ENCODE data around the gene PDAP1.
"Not testable (repeated sequence)": the region's sequence is repeated elsewhere in the genome, so short reads cannot be mapped to it uniquely, and the experiment has no call there.

Gene PDAP1, protein sequence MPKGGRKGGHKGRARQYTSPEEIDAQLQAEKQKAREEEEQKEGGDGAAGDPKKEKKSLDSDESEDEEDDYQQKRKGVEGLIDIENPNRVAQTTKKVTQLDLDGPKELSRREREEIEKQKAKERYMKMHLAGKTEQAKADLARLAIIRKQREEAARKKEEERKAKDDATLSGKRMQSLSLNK

DNA sequence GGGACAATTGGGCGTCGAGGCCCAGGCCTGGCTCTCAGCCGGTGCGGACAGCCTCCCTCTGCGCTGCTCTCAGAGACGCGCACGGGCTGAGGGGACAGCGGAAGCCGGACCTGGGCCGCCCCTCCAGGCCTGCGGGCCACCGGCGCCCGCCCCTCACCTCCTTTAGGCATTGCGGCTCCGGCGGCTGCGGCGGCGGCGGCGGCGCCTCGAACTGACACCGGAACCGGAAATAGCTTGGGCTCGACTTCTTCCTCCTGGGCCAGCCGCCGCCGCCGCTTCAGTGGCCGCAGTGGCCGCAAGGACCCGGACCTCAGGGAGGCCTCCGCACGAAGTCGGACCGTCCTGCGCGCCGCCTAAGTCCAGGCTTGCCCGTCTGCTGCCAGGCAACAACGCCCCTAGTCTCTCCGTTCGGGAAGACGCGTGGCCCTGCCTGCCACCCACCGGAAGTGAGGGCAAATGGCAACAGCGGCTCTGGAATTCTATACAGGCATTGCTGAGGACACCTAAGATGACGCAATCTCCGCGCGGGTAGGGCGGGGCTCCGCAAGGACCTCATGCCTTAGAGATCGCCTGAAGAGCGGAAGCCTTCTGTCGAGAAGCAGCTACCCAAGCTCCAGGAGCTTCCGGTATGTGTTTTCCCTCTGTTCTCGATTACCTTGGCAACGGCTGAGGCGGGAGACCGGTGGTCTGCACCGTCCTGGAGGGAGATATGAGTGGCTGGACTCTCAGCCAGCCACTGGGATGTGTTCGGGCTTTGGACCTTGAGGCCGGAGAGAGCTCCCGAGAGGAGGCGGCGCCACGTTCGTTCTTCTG lies at the start of gene PDAP1, which contains the start of gene BUD31:
Gene PDAP1, minus strand, starts transcription at position 219 of the 813 bp plus-strand sequence. Its CDS starts 49 bp downstream, at position 170.
Gene BUD31, plus strand, starts transcription at position 591 of the 813 bp plus-strand sequence. CDS start 2,124 bp downstream, outside the sequence.
- peak; percentile 94 for DNase-seq

DNA sequence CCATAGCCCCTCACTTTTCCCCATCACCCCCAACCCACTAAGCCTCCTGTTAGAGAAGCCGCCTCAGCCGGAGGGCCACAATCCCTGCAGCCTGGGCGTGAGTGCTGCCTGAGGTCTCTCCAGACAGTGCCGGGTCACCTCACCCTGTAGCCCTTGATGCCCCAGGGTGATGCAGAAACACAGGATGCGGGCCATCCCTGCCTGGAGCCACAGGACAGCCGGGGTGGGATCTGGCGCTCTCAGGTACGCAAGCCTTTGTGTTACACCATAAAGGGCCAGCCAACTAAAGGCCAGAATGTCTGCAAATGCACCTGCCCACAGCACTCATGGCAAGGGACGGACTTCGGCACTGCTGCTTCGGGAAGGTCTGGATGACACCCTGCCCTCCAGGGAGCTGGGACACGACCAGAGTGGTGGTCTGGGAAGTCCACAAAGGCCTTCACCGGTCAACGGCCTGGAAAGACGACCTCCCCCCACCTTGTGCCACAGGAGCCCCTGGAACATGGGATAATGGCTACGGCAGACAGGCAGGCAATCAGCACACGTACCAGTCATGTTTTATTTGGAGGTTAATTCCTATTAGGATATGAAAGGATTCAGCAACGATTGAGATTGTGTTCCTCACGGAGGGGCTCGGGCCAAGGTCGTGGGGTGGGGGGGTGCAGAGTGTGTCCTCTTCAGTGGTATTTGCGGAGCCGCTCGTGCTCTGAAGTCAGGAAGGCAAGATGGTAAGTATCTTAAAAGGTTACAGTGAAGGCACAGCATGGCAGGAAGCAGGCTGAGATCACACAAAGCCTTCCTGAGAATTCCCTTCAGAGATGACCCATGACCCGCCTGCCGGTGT lies 49.5 kb upstream of the PDAP1 start:
- no peak for DNase-seq

DNA sequence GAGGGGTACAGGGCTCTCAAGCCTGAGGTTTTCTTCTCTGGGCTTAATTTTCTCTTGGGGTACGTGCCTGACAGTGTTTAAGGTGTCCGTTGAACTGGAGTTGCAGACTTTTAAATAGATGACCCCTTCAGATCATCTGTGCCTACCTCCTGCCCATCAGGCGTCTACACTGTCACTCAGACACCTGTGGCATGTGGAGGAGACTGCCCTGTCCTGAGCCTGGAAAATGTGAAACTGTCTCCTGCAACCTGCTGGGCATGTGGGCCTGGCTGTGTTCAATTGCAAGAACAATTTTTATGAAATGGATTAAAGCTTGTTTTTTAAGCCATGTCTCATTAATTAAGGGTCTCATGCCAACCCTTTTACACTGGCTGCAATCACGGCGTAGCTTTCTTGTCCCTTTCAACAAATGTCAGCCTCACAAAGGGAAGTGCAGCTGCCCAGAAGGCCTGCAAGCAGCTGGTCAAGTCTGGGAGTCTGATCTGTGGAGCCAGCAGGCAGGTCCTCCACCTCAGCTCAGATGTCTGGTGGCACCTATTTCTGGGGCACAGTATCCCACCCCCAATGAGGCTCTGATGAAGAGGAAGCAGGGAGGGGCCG lies 48.8 kb upstream of the PDAP1 start:
- no peak for DNase-seq

DNA sequence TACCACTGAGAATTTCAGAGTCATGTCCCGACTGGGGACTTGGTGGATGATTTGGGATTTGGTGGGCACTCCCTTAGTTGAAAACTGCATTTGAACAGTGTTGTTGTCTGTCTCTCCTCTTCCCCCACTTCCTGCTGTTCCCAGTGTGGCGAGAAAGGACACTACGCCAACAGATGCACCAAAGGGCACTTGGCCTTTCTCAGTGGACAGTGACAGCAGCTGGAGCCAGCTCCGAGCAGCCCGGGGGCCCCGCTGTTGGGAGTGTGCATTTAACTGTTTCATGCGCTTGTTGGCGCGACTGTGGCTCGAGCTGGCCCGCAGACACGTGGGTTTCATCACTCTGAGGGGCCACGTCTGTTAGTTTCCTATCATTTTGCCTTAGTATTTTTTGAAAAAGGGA lies 47.9 kb upstream of the PDAP1 start:
- DNase-seq = no peak

DNA sequence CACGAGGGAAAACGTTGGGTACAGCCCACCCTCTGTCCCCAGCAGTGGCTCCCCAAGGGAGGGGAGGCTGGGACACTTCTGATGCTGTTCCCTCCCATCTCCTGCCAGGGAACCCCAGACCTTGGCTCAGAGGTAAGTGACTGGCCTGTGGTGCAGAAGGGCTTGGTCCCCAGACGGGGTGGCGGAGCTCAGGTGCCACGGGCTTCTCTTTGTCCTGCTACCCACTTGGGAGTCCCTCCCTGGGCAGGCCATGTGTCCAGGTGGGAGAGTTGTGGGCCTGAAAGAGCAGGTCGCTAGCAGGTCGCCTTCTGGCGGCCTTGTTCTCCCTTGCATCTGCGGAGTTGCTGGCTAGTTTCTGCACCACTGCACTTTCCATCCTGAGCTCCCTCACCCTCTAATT lies 47.5 kb upstream of the PDAP1 start:
- no peak for DNase-seq

DNA sequence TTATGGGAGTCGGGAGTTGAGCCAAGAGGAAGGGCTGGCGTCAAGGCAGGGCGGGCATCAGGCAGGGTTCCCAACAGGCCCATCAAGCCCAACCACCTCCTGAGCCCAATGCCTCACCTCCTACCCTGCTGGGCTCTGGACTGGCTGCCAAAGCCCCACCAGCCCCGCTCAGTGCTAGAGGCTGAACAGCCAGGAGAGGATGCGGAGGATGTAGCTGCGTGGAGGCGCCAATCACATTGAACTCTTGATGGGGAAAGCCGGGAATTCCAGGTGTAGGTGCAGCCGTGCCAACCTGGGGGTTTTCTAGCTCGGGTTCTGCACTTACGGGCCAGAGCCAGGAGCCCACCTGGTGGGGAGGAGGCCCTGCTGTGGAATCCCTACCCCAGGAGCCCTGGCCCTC lies 44.7 kb upstream of the PDAP1 start:
- no peak for DNase-seq

DNA sequence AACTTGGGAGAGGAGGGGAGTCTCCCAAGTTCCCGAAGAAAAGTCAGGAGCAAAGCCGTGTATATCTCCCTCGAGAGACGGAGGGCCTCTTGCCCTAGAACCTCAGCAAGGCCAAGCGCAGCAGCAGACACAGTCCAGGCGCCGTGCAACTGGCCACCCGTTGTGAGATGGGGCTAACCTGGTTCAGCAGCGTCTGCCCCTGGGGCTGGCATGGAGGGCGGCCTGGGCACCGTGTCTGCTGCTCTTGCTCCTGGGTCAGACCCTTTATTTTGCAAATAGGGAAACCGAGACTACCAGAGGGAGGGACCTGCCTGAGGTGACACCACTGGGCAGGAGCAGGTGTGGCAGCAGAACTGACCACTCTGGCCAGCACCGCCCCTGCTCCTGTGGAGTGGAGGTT lies 44.1 kb upstream of the PDAP1 start:
- DNase-seq = no peak

DNA sequence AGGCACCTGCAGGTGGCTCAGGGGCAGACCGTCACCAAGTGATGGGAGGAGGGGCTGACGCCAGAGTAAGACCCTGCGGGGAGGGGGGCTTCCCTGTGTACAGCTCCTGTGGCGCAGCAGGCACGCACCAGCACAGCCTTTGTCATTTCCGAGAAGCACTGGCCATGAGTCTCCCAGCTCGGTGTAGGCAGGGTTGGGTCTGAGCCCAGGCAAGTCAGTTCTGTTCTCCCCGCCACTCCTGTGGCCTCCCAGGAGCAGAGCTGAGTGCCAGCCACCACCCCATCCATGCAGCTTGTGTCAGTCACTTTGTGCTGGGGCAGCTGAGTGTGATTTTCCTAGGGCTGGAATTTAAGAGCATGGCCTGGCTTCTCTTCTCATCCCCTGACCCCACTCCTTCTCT lies 43.5 kb upstream of the PDAP1 start:
- DNase-seq = no peak

DNA sequence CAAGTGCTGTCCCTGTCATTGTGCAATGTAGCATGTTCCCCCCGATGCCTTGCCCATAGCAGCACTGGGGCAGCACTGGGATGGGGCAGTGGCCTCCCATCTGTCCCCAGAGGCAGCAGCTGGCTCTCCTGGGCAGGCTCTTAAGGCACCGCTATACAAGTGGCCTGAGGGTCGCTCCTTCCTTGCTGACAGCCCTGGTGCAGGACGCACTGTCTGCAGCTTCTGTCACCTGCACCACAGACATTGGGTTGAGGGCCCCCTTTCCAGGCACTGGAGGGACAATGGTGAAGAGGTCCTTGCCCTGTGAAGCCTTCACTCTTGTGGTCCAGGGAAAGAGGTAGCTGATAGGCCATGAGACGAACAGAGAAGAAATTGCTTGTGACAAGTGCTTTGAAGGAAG lies 40.9 kb upstream of the PDAP1 start:
- DNase-seq = no peak

DNA sequence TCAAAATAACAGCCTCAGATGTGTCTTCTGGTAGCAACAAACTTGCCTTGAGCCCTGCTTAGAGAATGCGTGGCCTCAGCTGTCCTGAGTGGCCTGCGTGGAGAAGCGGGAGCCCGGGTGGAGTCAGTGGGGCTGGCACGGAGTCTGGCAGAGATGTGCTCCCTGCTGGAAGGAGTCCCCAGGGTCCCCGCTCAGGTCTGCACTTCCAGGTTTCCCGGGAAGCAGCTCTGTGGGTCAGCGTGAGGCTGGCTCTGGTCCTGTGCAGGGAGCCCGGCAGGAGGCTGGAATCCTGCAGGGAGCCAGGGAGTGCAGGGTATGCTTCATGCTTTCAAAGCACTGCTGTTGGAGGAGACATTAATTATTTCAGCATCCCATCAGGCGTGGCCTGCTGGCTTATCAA lies 40.5 kb upstream of the PDAP1 start:
- no peak for DNase-seq

DNA sequence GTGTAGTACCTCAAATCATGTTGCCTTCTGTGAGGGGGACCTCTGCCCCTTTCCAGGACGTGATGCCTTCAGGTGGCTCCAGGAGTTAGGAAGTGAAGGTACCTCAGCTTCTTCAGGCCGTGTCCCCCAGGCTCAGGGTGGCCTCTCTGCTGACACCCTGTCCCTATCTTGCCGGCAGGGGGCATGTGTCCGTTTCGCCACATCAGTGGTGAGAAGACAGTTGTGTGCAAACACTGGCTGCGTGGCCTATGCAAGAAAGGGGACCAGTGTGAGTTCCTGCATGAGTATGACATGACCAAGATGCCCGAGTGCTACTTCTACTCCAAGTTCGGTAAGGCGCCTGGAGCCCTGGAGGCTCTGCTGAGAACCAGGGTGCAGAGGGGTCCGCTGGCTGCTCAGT lies 39.5 kb upstream of the PDAP1 start:
- DNase-seq = no peak

DNA sequence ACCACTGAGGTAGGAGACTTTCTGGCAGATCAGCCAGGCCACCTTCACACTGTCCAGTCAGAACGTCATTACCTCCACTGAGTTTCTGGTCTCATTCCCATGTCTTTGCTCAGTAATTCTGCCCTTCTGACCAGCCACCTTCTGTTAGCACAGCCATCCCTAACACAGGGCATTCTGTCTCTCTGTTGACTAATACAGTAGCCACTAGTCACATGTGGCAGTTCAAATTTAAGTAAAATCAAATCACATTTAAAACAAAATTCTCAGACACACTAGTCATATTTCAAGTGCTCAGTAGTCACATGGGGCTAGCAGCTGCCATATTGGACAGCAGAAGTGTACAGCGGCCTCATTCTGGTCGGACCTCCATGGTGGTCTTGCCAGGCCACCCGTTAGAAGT lies 37.7 kb upstream of the PDAP1 start:
- no peak for DNase-seq

DNA sequence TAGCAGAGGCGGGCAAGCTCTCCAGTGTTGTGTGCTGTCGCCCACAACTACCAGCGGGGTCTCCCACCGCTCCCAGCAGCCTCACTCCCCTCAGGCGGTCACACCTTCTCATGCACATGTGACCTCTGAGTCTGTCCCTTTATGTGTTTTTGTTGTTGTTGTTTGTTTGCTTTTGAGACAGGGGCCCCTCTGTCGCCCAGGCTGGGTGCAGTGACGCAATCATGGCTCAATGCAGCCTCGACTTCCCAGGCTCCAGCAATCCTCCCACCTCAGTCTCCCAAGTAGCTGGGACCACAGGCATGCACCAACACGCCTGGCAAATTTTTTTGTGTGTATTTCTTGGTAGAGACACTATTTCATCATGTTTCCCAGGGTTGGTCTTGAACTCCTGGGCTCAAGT lies 31.8 kb upstream of the PDAP1 start:
- DNase-seq = no peak

DNA sequence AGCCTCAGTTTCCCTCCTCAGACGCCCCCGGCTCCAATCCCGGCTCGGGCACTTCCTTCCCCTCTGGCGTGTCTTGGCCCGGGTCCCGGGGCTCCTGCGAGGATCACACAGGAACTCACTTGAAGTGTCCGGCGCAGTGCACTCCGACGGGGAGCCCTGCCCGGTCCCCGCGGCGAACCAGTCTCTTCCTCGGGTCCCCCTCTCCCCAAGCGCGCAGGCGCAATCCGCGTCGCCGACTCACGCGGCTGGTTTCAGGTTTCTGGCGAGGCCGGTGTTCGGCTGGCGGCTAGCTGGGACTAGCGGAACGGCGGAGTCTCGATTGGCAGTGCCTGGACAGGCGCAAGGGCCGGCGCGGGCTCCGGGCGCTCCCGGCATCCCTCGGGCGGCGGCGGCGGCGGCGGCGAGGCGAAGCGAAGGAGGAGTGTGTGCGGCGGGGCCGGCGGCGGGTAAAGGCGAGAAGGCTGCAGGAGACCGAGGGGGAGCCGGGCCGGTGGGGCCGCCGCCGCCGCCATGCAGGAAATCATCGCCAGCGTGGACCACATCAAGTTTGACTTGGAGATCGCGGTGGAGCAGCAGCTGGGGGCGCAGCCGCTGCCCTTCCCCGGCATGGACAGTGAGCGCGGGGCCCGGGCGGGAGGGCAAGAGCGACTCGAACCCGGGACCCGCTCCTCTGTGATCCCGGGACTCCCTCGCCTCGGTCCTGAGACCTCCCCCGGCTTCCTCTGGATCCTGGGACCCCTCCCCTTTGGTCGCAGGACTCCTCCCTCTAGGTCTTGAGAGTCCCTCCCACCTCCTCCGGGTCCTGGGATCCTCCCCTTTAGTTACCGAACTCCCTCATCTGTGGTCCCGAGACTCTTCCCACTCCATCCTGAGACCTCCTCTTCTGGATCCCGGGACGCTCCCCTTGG lies 30.4 kb upstream of the PDAP1 start, which contains the start of the genes CPSF4 and PTCD1:
Gene CPSF4, plus strand, starts transcription at position 371 of the 908 bp plus-strand sequence. Its CDS starts 140 bp downstream, at position 511.
Gene PTCD1, minus strand, starts transcription at position 226 of the 908 bp plus-strand sequence. CDS start 3,556 bp downstream, outside the sequence.
- DNase-seq = peak; percentile 94

DNA sequence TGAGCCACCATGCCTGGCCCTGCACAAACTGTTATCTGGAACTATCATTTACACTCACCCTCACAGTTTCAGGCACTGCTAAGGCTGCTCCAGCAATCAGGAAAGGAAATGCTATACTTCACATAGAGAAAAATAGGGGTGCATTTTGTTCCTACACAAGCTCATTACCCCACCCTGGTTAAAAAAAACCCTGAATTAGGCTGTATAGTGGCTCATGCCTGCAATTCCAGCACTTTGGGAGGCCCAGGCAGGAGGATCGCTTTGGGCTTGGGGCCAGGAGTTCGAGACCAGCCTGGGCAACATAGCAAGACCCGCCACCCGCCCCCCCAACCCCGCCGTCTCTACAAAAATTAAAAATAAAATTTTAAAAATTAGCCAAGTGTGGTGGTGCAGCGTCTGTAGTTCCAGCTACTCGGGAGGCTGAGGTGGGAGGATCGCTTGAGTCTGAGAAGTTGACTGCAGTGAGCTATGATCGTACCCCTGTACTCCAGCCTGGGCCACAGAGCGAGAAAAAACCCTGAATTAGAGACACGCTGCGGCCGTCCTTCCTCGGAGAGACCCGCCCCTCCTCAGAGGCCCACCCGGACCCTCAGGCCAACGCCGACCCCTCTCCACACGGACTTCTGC lies 29.7 kb upstream of the PDAP1 start:
- no peak for DNase-seq

DNA sequence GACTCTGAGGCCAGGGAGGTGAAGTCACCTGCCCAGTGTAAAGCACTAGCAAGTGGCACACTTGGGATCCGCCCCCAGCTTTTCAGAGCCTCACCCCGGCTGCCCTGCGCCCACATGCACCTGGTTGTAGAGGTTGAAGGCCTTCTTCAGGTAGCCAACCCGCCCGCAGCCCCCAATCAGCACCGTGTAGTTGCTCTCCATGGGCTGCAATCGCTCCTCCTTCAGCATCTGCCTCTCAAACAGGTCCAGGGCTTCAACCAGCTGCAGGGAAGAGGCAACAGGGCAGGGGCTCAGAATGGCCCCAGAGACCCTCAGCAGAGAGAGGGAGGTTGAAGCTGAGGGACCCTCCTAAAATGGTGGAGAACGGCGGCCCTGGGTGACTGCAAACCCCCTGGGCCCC lies 24.8 kb upstream of the PDAP1 start:
- no peak for DNase-seq

DNA sequence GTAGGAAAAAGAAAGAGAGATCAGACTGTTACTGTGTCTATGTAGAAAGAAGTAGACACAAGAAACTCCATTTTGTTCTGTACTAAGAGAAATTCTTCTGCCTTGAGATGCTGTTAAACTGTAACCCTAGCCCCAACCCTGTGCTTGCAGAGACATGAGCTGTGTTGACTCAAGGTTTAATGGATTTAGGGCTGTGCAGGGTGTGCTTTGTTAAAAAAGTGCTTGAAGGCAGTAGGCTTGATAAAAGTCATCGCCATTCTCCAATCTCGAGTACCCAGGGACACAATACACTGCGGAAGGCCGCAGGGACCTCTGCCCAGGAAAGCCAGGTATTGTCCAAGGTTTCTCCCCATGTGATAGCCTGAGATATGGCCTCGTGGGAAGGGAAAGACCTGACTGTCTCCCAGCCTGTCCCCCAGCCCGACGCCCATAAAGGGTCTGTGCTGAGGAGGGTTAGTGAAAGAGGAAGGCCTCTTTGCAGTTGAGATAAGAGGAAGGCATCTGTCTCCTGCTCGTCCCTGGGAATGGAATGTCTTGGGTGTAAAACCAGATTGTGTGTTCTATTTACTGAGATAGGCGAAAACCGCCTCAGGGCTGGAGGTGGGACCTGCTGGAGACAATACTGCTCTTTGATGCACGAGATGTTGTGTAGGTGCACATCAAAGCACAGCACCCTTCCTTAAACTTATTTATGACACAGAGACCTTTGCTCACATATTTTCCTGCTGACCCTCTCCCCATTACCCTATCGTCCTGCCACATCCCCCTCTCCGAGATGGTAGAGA lies 23.6 kb upstream of the PDAP1 start:
- not testable (repeated sequence) for DNase-seq

DNA sequence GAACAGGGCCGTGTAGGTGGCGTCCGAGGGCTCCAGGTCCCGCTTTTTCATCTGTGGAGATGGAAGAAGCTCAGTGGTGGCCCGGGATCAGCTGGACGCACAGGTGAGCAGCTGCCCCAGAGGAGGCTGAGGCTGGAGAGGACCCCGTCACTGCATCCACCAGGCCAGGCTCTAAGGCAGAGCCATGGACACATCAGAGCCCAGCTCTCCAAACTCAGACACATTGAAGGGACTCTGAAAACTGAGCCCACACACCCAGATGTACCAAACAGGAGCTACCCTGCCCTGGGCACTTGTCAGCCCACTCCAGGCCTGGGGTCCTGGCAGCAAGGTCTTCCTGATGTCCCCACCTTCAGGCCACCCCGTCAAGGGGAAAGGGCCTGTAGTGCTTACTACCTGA lies 21.4 kb upstream of the PDAP1 start:
- DNase-seq = no peak

DNA sequence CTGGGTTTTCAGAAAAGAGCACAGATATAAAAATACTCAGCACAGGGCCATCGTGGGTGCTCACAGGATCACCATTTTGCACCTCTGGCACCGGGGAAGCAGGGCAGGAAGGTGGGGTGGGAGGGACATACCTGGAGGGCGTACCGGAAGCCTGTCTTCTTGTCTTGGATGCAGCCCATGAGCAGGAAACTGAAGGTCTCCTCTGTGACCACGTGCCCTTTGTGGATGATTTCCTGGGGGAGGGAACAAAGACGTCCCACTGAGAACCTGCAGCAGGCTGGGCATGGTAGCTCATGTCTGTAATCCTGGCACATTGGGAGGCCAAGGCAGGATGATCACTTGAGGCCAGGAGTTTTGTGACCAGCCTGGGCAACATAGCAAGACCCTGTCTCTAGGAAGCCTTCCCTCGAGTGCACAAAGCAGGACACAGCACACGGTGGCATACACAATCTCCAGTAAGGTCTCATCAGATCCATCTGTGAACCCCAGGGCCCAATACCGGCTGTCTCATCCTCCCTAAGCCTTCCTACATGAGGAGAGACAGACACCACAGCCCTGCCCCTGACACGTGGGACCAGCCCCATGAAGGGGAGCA lies 20.7 kb upstream of the PDAP1 start:
- no peak for DNase-seq

All from activated naive CD4-positive, alpha-beta T cell treated with Interleukin-2 at 50 U/mL for 16 hours (primary cell).